Daoy (cell line): ENCODE results near the gene C1QTNF7. TPM values are rescaled to one million over a fixed set of nuclear protein-coding genes. Genes with fewer than 3 reads are reported as not detected.
A peak's percentile ranks its signal among the peaks of the same experiment; 100 is the strongest.

ENCODE experiments used
- DNase-seq: peaks from one replicate; pipeline ENCODE4 v3.0.0-alpha.2; 2015; ENCODE audit warnings: low read depth
- total RNA-seq: library from RNA; depleted of rRNA; stranded (reverse); fragments of >200 nt; shearing (Covaris generic); gene quantifications from 2 replicates; pipeline ENCODE4 v1.2.3, GENCODE V29; 2014

C1QTNF7 gene
- total RNA-seq, 1 experiment from 2014 or later = not detected

DNA sequence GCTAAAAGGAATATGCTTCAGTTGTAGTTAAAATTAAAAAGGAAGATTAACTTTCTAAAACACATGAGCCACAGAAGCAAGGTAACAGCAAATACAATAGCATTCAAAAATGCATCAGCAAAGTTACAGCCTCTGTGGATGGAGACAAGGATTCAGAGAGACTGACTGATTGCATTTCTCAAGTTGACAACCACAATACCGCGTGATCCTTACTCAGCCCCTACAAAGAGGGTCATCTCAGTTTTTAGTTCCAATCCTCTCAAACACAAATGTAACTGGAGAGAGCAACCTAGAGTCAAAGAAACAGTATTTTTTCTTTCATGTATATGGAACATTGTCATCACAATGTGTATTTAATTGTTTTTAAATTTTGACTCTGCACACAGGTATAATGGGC is 14.2 kb upstream of the C1QTNF7 start:
- DNase-seq = no peak

DNA sequence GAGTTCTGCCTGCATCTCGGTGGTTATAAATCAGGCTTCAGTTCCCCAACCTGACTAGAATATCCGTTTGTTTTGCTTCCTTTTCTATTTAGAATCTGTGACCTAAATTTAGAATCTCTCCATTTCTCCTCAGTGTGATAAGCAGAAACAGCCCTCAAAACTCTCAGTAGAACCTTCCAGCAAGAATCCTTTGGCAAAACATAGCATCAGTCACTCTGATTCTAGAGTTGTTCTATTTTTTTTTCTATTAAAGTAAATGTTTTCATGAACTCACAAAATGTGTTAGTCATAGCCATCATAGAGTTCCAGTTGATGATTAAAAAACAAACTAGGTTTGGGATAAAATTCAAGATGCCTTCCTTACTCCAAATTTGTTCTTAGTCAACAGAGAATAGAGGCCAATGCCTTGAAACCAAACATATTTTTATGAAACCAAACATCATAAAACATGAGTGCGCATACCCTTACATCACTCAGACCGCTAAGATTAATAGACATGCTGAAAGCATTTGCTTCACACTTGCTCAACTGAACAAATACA is 13.2 kb upstream of the C1QTNF7 start:
- no peak for DNase-seq

DNA sequence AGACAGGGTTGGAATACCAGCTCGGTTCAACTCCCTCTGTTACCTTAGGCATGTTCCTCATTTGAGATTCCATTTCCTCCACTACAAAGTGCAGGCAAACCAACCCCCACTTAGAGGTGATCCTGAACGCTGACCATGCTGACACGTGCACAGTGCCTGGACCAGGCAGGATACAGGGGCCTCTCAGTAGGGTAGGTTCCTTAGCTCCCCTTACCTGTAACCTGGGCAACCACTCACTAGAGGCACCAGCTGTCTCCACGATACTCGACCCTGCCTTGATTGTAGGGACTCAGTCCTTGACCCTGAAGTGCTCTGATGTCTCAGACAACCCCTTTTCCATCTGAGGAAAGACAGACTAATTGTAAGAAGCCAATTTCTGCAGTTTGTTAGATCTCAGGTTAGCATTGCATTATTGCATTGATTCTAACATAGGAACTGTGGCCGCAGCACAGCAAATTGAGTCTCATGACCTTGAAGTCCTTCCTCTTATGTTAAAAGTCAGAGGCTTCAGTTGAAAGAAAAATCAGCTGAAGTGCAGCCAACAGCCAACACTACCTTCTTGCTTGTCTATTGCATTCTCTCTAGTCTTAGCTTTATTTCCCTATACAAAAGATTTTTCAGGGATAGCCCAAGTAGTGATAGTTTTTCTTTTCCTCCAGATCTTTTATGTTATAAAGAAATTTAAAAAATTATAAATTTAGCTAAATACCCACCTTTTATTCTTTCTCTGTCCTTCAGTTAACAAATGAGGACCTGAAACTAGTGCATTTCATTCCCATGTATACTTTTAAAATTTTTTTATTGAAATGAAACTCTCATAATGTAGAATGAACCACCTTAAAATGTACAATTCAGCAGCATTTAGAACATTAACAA is 11.2 kb upstream of the C1QTNF7 start:
- no peak for DNase-seq

DNA sequence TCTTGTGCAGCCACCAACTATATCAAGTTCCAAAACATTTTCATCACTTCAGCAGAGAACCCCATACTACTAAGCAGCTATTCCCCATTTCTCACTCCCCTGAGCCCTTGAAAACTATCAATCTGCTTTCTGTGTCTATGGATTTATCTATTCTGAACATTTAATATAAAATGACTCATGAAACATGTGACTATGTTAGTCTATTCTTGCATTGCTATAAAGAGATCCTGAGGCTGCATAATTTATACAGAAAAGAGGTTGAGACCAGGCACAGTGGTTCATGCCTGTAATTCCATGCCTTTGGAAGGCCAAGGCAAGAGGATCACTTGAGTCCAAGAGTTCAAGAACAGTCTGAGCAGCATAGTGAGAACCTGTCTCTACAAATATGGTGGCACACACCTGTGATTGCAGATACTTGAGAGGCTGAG is 10.6 kb upstream of the C1QTNF7 start:
- DNase-seq = no peak

DNA sequence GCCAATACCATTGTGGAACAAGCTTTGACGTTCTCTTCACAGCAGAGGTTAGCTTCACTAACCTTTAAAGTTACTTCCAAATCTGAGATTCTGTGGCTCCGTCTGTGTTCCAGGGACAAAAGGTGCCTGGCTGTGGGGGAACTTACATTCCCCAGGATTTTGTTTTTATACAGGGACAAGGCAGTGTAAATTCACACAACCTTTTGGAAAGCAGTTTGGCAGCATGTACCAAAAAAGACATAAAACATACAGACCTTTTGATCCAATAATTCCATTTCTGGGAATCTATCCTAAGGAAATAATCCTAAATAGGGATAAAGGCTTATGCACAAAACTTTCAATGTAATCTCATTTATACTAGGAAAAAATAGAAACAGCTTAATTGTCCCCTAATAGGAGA is 8.9 kb upstream of the C1QTNF7 start:
- DNase-seq = no peak

DNA sequence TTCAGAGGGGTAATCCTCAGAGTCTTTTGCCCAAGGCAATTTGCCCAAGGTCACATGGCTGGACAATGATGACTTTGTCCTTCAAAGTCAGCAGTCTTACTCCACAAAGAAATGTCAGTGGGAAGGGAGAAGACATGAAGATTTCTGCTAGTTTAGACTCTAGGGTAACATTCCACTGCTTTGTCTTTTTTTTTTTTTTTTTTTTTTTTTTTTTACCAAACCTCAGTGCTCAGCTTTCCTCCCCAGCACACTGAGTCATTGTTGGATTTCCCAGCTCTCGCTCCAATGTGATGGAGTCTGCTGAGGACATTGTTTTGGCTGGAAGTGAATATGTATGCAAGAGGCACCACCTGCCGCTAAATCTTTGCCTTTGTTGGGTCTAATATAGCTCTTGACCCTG is 7.2 kb upstream of the C1QTNF7 start:
- peak; percentile 75 for DNase-seq

DNA sequence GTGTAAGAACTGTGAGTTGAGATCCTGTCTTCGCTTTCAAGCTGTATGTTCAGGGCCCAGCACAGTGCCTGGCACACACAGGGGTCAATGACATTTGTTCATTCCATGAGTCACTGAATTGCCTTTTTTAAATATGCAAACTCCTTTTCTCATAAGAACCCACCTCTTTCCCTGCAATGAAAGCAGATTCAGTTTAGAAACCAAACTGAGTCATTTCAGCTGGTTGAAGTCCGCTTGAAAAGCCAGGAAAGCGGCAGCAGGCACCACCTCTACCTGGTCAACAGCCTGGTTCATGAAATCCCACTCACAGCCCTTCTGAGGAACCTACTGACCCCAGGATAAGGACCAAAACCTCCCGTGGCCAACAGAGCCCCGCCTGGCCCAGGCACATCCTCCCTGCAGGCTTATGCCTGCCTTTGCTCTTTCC is 4.5 kb upstream of the C1QTNF7 start:
- DNase-seq = no peak

DNA sequence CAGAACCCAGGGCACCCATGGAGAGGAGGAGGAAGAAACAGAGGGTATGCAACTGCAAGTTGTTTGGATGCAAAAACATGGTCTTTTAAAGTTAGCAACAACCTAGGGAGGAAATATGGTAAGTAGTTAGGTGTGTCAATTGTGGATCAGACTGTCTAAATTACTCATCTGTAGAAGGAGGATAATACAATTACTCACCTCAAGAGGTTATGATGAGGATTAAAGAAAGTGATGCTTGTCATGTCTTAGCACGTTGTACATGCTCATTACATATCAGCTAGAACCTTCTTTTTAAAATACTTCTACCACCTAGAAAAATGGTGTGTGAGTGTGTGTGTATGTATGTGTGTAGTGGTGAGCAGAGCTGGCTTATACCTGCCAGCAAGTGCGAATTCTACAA is 2.3 kb upstream of the C1QTNF7 start:
- no peak for DNase-seq

DNA sequence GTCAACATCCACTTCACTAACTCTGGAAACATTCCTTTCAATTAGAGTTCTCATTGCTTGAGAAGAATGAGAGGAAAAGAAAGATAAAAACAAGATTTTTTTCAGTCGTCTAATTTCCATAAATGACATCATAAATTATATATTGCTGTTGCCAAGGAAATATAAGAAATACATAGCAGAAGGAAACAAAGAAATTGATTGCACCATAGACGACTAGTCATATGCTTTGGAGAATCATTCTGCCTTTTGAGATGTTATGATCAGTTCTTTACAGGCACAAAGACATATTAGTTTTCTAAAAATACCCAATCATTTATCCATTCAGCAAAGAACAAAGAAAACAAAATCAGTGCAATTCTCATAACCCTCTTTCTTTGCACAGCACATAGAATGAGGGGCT is 672 bp upstream of the C1QTNF7 start:
- no peak for DNase-seq

DNA sequence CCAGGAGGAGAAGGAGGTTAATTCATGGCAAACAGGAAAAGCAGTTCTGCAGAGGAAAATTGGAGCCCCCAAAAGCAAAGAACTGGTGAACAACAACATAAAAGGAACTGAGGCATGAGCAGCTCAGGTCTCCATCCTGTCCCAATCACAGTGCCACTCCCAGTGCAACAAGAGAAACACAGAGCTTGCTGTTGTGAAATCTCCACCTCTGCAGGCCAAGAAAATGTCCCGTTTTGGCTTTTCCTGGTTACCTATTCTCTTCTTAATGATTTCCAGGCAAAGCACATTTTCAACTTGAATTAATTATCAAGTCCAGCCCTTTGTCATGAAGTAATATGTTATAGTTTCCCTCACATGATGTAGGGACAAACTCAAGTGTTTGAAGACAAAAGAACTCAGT is 778 bp downstream of the C1QTNF7 start:
- no peak for DNase-seq

DNA sequence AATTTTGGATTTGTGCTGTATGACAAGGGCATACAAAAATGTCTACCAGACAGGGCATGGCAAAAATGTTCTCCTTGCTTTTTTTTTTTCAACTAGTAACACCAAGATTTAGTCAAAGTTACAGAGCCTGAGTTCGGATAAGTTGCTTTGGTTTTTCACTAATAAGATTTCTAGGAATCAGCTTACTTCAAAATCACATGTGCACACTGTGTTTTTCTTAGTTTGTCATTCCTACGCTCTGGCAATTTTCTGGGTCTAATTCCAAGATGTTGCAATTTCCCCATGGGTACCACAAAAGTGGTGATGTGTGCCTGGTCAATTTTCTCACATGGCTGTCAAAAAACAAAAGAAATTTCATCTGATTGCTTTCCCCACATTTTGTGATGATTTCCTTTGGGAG is 6.3 kb downstream of the C1QTNF7 start:
- no peak for DNase-seq

DNA sequence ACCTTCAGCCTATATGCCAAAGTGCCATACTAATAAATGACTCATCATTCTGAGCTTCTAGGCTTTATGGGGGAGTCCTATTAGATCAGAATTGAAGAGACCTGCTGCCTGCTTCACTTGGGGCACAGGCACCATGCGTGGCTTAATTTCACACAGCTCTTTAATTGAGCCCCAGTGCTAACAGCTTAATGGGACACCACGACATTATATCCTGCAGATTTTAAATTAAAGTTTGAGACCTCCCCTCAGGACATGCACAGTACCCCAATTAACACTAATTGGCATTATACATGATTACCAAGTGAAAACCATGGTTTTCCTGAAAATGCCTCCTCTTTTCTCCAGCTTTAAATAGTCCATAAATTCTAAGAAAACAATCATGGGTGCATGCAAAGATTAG is 6.8 kb downstream of the C1QTNF7 start:
- DNase-seq = no peak

DNA sequence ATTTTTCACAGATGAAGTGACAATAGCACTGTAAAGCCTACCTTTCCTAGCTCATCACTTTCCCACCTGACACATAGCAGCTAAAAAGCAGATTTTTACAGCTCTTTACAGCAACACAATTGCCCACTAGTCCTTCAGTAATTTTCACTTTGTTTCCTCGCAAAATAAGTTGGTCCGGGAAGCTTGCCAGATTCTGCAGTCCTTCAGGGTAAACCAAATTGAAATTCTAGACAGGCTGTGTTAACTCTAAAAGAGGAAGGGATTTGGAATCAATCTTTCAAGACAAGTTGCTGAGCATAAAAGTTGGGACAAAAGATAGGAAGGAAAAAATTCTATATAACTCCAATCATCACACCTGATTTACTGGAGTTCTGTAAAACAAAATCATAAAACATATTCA is 8.7 kb downstream of the C1QTNF7 start:
- no peak for DNase-seq

DNA sequence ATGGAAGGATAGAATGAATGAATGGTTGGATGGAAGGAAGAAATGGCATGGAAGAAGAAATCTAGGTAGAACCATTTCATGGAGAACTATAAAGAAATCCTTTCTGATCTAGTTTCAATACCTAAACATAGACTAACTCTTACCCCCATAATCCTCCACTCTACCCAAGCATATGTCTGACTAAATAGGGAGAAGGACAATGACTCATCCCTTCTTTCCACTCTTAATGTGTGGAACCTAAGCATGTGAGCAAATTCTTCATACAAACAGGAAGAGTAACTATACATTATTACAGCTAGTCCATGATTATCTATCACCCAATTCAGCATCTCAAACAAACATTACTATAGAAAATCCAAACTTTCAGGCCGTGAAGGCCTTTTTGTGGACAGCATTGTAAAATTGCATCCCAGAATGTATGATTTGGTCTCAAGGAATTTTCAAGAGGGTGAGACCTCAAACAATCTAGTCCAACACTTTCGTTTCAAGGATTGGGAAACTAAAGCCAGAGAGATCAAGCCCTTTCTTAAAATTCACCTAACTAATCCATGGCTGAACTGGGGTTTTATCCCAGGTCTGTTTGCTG is 11.2 kb downstream of the C1QTNF7 start:
- peak; percentile 7 for DNase-seq

DNA sequence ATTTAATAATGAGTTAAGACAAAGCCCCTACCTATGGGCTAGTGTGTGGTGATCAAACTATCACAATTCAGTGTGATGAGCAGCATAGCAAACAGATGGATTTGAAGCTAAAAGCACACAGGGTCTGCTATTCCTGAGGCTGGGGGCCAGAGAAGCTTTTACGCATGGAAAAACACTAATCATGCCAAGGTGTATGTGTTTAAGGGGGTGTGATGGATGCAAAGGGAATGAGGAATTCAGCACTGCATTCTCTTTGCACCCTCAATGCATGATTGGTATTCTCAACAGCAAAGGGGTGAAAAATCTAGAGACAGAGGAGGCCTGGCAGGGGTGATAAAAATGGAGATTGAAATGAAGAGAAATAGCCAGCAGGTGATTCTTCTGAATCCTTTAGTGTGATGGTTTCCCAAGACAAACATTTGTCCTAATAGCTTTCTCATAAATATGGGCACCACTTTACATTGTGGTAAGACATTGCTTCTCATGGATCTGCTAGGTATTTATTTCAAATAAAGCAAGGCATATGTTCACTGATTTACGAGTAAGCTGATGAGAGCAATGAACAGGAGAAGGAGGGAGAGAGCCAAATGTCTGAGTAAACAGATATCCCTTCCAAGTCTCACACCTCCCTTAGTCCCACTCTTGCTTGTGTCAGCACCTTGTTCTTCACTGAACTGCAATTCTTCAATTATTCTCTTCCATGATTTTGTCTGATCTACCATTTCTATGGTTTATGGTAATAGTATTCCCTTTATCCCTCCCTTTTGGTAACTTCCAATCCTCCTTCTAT is 15.7 kb downstream of the C1QTNF7 start:
- no peak for DNase-seq

DNA sequence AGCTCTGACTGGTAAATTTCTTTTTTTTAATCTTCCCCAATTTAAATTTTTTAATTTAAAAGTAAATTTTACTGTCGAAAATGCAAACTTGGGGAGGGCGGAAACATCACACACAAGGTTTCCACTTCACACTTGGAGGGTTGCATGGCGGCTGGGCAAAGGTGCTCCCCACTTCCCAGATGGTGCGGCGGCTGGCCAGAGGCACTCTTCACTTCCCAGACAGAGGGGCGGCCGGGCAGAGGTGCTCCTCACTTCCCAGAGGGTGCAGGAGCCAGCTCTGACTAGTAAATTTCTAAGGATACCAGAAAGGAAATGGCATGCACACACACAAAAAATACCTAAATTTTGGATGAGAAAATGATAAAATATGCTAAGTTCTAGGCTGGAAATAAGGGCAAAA is 16.4 kb downstream of the C1QTNF7 start:
- no peak for DNase-seq

DNA sequence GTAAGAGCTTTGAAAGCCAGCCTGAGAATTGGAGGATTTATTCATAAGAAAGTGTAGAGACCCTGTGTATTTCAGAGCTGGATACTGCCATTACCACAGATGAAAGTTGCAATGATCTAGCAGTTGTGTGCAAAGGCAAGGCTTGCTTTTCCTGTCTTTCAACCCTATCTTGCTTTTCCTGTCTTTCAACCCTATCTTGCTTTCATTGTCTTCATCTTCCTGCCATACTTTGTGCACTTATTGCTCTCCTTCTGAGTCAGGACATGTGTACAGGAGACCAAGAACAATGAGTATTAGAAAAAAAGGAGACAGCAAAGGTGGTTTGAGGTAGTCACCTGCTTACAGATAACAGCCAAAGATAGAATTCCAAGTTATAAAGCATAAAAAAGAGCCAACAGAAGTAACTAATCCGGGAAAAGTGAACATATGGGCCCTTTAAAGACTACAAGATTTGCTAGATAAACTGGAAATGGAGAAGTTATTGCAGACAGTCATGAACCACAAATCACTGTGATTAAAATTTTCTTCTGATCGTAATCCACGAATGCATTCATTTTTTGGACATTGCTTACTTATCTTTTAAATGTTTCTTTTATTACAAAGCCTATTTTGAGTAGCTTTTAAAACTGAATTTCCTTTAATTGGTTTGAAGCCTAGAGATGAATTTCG is 17.2 kb downstream of the C1QTNF7 start:
- DNase-seq = no peak

DNA sequence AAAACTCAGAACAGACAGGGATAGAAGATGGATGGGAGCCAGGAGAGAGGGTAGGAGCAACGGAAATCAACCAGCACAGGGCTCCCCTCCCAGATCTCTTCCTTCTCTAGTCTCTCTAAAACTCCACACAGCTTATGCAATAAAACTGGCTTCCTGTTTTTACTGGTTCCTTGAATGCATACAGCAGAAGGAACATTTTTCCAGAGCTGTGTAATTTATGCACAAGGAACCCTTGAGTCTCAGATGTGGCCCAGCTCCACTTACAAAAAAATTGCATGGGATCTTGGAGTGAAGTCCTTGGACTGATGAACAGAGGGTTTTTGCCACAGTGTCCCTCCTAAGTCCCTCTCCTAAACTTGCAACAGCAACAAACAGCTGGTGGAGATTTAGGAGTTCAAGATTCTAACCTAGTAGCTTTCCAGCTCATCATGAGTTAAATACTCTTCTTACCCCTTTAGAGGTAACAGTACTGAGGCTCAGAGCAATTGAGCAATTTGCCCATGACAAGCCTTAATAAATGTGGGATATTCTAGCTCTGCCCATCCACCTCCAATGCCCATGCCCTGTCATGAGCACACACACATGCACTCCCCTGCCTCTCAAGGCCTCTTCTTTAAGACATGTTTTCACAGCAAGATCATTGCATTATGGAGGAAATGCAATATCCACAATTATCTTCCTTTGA is 23.5 kb downstream of the C1QTNF7 start:
- no peak for DNase-seq

DNA sequence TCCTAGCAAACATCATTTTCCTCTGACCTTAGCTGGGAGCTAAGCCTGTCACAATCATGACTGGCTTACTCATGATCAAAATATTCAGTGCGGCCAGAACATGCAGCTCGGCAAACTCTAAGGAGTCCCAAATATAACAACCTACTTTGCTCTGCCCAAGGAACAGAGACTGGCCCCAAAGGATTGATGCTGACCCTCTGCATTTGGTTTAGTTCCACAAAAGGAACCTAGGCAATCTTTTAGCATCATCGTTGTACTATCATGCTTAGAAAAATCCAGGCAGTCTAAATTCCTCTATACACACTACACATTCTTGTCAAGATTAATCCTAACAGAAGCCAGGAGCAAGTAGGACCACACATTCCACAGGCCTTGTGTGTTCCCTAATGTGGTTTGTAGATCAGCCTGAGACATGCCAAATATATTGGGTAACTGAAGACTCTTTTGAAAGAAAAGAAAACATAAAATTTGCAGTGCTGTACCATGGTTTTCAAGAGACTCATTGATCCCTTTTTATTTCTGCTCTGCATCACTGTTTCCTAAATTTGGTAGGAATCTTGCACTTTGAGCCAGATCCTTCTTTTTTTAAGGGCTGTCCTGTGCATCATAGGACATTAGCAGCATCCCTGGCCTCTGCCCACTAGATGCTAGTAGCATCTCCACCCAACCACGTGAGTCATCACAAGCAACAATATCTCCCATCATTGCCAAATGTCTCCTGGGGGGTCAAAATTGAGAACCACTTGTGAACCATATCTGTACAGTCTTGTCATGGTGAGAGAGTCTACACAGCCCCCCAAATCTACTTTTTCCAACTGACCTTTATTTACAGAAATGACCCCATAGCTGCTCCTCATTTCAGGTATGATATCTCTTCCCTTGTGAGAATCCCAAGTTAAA is 24.3 kb downstream of the C1QTNF7 start:
- peak; percentile 85 for DNase-seq

DNA sequence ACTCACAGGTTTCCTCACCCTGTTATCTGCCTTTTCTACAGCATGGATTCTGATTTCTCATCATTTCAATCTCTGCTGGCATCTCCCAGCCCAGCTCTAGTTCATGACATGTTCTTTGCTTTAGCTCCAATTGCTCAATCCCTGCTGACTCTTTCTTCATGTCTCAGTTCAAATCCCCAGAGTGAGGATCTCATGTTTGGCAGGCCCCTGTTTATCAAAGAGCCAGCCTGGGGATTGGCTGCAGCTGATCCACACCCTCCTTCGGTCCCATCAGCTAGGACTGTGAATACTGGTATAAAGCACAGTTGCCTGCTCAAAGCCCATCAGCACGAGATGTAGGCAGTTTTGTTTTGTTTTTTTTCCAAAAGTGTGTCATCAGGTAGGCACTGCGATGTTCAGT is 27.5 kb downstream of the C1QTNF7 start:
- DNase-seq = no peak
